Smooth muscle cell of trachea (primary cell): Measurements from ENCODE around the gene STAP2. TPM values are rescaled to one million over a fixed set of nuclear protein-coding genes. Genes with fewer than 3 reads are reported as not detected.

Experiments used
- total RNA-seq: library from RNA; depleted of rRNA; stranded (reverse); fragments of >200 nt; gene quantifications from 2 replicates; pipeline ENCODE4 v1.2.1, GENCODE V29; 2014

The STAP2 gene, protein sequence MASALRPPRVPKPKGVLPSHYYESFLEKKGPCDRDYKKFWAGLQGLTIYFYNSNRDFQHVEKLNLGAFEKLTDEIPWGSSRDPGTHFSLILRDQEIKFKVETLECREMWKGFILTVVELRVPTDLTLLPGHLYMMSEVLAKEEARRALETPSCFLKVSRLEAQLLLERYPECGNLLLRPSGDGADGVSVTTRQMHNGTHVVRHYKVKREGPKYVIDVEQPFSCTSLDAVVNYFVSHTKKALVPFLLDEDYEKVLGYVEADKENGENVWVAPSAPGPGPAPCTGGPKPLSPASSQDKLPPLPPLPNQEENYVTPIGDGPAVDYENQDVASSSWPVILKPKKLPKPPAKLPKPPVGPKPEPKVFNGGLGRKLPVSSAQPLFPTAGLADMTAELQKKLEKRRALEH
- 5.1 and 5.5 TPM in 2 replicates for total RNA-seq

DNA sequence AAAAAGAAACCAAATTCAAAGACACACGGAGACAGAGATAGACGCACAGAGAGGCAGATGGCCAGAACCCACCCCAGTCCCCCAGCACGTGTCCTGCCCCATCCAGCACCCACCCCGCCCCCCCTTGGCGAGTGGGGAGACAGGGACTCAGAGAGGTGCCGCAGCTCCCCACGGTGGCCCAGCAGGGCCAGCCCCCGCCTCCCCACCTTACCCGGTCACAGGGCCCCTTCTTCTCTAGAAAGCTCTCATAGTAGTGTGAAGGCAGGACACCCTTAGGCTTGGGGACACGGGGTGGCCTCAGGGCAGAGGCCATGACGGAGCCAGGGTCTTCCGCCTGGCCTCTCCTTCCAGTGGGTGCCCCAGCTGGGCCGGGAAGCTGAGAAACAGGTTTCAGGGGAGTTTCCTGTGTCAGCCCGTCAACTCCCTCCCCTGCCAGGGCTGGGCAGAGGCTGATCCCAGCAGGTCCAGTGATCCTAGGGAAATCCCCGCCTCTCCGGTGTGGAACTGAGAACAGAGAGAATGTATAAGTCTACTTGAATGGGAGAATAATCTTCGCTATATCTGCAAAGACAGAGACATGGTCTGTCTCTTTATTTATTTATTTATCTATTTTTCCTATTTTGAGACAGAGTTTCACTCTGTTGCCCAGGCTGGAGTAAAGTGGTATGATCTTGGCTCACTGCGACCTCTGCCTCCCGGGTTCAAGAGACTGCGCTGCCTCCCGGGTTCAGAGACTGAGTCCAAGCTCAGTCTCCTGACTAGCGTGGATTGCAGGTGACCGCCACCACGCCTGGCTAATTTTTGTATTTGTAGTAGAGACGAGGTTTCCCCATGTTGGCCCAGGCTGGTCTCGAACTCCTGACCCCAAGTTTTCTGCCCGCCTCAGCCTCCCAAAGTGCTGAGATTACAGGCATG lies at the start of gene STAP2:
STAP2 (minus strand) TSS at position 387 of the 915 bp plus-strand sequence; CDS start at position 313, 74 bp downstream.

DNA sequence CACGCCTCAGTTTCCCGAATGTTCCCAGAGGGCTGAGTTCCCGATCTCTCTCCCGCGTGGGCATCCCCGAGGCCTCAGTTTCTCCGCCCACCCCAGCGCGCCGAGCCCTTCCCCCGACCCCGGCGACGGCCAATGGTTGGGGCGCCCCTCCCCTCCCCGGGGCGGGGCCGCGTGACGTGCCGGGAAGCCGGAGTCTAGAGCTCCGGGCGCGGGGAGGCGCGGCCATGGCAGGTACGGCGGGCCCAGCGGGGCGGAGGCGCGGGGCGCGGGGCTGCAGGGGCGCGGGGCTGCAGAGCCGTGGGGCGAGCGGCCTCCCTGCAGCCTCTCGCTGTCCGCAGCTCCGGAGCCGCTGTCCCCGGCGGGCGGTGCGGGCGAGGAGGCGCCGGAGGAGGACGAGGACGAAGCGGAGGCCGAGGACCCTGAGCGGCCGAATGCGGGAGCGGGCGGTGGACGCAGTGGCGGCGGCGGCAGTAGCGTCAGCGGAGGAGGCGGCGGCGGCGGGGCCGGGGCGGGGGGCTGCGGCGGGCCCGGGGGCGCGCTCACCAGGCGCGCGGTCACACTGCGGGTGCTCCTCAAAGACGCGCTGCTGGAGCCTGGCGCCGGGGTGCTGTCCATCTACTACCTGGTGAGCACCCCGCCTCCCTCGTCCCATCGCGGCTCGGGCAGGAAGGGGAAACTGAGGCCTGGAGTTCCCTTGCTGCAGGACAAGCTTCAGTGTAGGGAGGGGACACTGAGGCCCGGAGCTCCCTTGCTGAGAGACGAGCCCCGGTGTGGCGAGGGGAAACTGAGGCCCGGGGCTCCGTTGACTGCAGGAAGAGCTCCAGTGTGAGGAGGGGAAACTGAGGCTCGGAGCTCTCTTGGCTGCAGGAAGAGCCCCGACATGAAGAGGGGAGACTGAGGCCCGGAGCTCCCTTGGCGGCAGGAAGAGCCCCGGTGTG lies 5.0 kb upstream of the STAP2 start, which contains the start of gene MPND:
MPND (plus strand) TSS at position 193 of the 938 bp plus-strand sequence; CDS start at position 225, 32 bp downstream.

DNA sequence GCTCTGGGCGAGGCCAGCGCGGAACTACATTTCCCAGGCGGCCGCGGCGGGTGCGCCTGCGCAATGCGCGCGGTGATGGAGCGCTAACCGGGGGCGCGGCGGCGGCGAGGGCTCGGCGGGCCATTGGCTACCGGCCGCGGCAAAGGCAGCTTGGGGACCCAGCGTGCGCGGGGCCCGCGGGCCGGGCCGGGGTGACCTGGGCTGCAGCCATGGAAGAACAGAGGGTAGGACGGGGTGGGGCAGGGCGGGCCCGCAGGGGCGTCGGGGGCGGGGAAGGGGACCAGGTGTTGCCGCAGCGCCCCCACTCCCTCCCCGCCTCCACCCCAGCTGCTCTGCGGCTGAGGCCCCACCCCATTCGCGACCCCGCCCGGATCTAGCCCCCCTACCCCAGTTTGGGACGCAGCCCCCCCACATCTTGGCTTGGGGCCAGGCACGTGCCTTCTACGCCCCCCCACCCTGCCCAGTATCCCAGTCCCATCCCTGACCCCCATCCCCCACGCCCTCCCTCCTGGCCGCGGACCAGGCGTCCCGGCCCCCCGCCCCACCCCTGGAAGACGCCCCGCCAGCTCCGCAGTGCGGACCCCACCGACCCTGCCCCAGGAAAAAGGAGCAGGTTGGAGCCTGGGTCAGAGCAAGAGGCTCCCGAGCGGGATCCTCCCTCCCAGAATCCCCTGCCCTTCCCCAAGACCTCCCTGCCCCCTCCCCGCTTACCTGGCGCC lies 33.9 kb downstream of the STAP2 start, which contains the start of gene FSD1:
FSD1 (plus strand) TSS at position 61 of the 719 bp plus-strand sequence; CDS start at position 210, 149 bp downstream.

DNA sequence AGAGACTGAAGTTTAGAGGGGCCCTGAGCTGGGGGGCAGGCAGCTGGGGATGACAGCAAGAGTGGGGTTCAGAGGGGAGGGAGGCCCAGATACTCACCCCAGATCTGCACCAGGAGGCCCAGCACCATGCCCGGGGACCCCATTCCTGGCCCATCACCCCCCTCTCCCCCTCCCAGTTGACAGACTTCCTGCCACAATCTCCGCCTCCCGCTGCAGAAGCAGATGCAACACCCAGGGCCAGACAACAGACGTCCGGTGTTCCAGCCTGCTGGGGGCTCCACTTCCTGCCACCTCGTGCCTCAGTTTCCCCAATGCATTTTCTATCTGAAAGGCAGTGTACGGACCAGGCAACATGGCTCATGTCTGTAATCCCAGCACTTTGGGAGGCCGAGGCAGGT lies 36.4 kb downstream of the STAP2 start, which contains the start of gene TMIGD2:
TMIGD2 (minus strand) TSS at position 147 of the 398 bp plus-strand sequence; CDS start at position 143, 4 bp downstream.

DNA sequence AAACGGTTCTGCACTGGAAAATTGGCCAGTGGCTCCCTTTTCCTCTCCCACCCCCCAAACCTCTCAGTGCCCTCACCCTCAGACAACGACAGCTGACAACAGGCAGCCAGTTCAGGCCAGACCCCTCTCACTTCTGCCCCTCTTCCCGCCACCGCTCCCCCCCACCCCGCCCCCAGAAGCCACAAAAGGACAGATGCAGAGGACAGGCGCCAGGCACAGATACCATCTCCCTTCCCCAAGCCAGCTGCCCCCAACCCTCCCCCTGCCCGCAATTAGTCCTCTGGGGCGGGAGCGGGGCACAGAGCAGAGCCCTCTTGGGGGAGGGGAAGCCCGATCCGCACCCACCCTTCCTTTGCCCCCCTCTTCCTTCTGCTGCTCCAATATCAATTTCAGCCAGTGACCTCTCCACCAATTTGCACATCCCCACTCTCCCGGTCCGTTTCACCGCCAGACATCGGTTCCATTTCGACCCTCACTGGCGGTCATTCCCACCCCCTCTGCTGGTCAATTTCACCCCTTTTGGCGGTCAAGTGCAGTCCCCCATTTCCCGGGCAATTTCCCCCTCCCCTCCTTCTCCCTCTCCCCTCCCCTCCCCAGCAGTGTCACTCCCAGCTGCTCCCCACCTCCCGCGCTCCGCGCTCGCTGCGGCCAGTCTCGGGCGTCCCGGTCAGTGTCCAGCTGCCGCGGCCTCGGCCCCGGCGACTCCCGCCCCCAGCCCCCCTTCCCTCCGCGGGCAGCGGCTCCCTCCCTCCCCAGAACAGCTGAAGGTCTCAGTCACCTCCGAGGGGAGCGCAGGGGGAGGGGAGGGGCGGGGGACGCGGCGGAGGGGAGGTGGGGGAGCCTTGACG lies 60.0 kb downstream of the STAP2 start, which contains the start of gene SHD:
SHD (plus strand) TSS at position 848 of the 848 bp plus-strand sequence. CDS start 798 bp downstream, outside the sequence.

Other genes starting within 250 kb of the STAP2 start
- gene MAP2K2, start 214.7 kb downstream of the STAP2 start, total RNA-seq: 152 and 278 TPM in 2 replicates
- not detected in 2 replicates for gene CREB3L3, start 185.2 kb downstream of the STAP2 start, total RNA-seq
- 18.5 and 23.3 TPM in 2 replicates for gene SIRT6, start 156.3 kb downstream of the STAP2 start, total RNA-seq
- 1.0 and 5.0 TPM in 2 replicates for gene ANKRD24, start 156.1 kb downstream of the STAP2 start, total RNA-seq
- 0.83 TPM in 1 of 2 replicates, not detected in the other for gene EBI3, start 109.3 kb downstream of the STAP2 start, total RNA-seq
- 12.1 and 20.2 TPM in 2 replicates for gene YJU2, start 91.7 kb downstream of the STAP2 start, total RNA-seq
- not detected in 2 replicates for gene SHD, start 59.6 kb downstream of the STAP2 start, total RNA-seq
- gene TMIGD2, start 36.4 kb downstream of the STAP2 start, total RNA-seq: not detected in 2 replicates
- 12.9 and 19.2 TPM in 2 replicates for gene FSD1, start 34.2 kb downstream of the STAP2 start, total RNA-seq
- 4.5 and 7.6 TPM in 2 replicates for gene MPND, start 4.7 kb upstream of the STAP2 start, total RNA-seq
- 50.9 and 51.3 TPM in 2 replicates for gene SH3GL1, start 61.7 kb upstream of the STAP2 start, total RNA-seq
- 7.9 and 10.9 TPM in 2 replicates for gene CHAF1A, start 63.8 kb upstream of the STAP2 start, total RNA-seq
- gene UBXN6, start 119.0 kb upstream of the STAP2 start, total RNA-seq: 91.8 and 131 TPM in 2 replicates
- 64.4 and 64.8 TPM in 2 replicates for gene HDGFL2, start 133.5 kb upstream of the STAP2 start, total RNA-seq
- 0.73 and 8.9 TPM in 2 replicates for gene PLIN4, start 179.7 kb upstream of the STAP2 start, total RNA-seq
- not detected in 2 replicates for gene PLIN5, start 196.4 kb upstream of the STAP2 start, total RNA-seq
- gene LRG1, start 201.2 kb upstream of the STAP2 start, total RNA-seq: not detected in 2 replicates
- gene SEMA6B, start 220.9 kb upstream of the STAP2 start, total RNA-seq: 0.29 and 0.50 TPM in 2 replicates